Upper lobe of right lung (tissue), 1 donor: ENCODE measurements around the gene NLRP7. TPM values are rescaled to one million over a fixed set of nuclear protein-coding genes. Genes with fewer than 3 reads are reported as not detected.
"Not testable (repeated sequence)": the region's sequence is repeated elsewhere in the genome, so short reads cannot be mapped to it uniquely, and the experiment has no call there.

Experiments
- ATAC-seq: fragments of 200-7000 bp; cut with Tn5 transposase; one replicate; pipeline ENCODE4 v1.9.1; 2020; ENCODE audit warnings: mild to moderate bottlenecking, moderate library complexity
- DNase-seq: peaks from one replicate; pipeline ENCODE4 v3.0.0-alpha.2; 2020
- H3K27ac ChIP-seq: fragments of 200-600 bp; one replicate; pipeline ENCODE4 v1.8.0; 2022
- H3K27me3 ChIP-seq: fragments of 200-600 bp; one replicate; pipeline ENCODE4 v1.8.0; 2022; ENCODE audit warnings: mild to moderate bottlenecking
- H3K36me3 ChIP-seq: fragments of 200-600 bp; one replicate; pipeline ENCODE4 v1.8.0; 2022
- H3K4me1 ChIP-seq: fragments of 200-600 bp; one replicate; pipeline ENCODE4 v1.8.0; 2022
- H3K4me3 ChIP-seq: fragments of 200-600 bp; one replicate; pipeline ENCODE4 v1.8.0; 2022; ENCODE audit warnings: mild to moderate bottlenecking
- H3K9me3 ChIP-seq: fragments of 200-600 bp; one replicate; pipeline ENCODE4 v1.8.0; 2022
- CTCF ChIP-seq: fragments of 200-600 bp; IDR thresholded peaks from one replicate; pipeline ENCODE4 v1.8.0; 2022; ENCODE audit warnings: antibody characterized with exemption
- intact Hi-C: fragments of 100-400 bp; cut with DNase I; formaldehyde crosslinking; loops from one replicate; pipeline ENCODE4 v1.11.0; 2022
- total RNA-seq: library from RNA; stranded (reverse); fragmentation: NEBNext Ultra II Directional; extraction: Animal tissue kit (Norgen Biotek cat#: 25700); gene quantifications from one replicate; pipeline ENCODE4 v1.2.1, GENCODE V29; 2021
- donor health status: DM: no; HTN: yes; CAD: no; lungs with severe emphysema.

The NLRP7 gene
- total RNA-seq, 1 donor from 2014 or later: not detected

- ATAC-seq, H3K36me3 ChIP-seq, DNase-seq, H3K4me1 ChIP-seq, H3K27me3 ChIP-seq, H3K4me3 ChIP-seq, H3K9me3 ChIP-seq, intact Hi-C loops, H3K27ac ChIP-seq: not testable (repeated sequence)
- TF ChIP-seq CTCF: peak; percentile 47
Observed at GRCh38 chr19:54919646-54920563, 27.4 kb downstream of the NLRP7 start.

DNA sequence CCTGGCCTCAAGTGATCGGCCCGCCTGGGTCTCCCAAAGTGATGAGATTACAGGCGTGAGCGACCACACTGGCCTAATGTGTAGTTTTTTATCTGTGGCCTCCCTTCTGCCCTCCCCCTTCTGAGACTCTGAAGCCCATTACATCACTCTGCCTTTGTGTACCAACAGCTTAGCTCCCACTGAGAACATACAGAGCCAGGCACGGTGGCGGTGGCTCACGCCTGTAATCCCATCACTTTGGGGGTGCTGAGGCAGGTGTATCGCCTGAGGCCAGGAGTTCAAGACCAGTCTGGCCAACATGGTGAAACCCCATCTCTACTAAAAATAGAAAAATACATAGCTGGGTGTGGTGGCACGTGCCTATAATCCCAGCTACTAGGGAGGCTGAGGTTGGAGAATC lies 28.8 kb downstream of the NLRP7 start:
- no peak for DNase-seq
- Histone ChIP-seq H3K9me3 (no peaks in the 10 kb centered on the region), H3K36me3 (no peaks in the 10 kb centered on the region), H3K4me3 (no peak overlapping the region), H3K4me1 (no peaks in the 10 kb centered on the region), H3K27me3 (no peaks in the 10 kb centered on the region), H3K27ac (no peak overlapping the region)
- no peak for TF ChIP-seq CTCF
- no peak for ATAC-seq
- intact Hi-C loops: no loop called here

- H3K27me3 ChIP-seq: no peaks in the 10 kb centered on the region
- no peaks in the 10 kb centered on the region for H3K9me3 ChIP-seq
- peak; percentile 84 for ATAC-seq
- no peaks in the 10 kb centered on the region for H3K4me1 ChIP-seq
- no peak for TF ChIP-seq CTCF
- intact Hi-C loops: no loop called here
- H3K36me3 ChIP-seq: no peaks in the 10 kb centered on the region
- no peak overlapping the region for H3K4me3 ChIP-seq
- no peak for DNase-seq
- H3K27ac ChIP-seq: no peak overlapping the region
Observed at GRCh38 chr19:54916822-54917221, 30.5 kb downstream of the NLRP7 start.

DNA sequence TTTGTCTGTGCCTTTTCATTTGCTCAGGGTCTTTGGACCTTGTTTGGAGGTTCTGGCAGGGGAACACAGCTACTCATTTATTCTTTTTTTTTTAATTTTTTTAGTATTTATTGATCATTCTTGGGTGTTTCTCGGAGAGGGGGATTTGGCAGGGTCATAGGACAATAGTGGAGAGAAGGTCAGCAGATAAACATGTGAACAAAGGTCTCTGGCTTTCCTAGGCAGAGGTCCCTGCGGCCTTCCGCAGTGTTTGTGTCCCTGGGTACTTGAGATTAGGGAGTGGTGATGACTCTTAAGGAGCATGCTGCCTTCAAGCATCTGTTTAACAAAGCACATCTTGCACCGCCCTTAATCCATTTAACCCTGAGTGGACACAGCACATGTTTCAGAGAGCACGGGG lies 39.4 kb downstream of the NLRP7 start:
- H3K27ac ChIP-seq, ATAC-seq, H3K4me1 ChIP-seq, DNase-seq, H3K27me3 ChIP-seq, H3K9me3 ChIP-seq, H3K4me3 ChIP-seq, intact Hi-C loops, H3K36me3 ChIP-seq: not testable (repeated sequence)

- Histone ChIP-seq H3K4me3 (no peak overlapping the region), H3K27me3 (no peaks in the 10 kb centered on the region), H3K9me3 (no peaks in the 10 kb centered on the region), H3K27ac (no peak overlapping the region), H3K36me3 (no peaks in the 10 kb centered on the region), H3K4me1 (no peaks in the 10 kb centered on the region)
- intact Hi-C loops: no loop called here
- ATAC-seq (no peak), DNase-seq (no peak)
- no peak for TF ChIP-seq CTCF
Observed at GRCh38 chr19:54906819-54907218, 40.5 kb downstream of the NLRP7 start.

- TF ChIP-seq CTCF: no peak
- ATAC-seq (peak; percentile 64), DNase-seq (no peak)
- intact Hi-C loops: no loop called here
- no peaks in the 10 kb centered on the region for H3K36me3 ChIP-seq
- no peaks in the 10 kb centered on the region for H3K27me3 ChIP-seq
- no peaks in the 10 kb centered on the region for H3K9me3 ChIP-seq
- no peak within 1 kb of the TSS for H3K27ac ChIP-seq
- H3K4me3 ChIP-seq: no peak within 1 kb of the TSS
- no peaks in the 10 kb centered on the region for H3K4me1 ChIP-seq
Observed at GRCh38 chr19:54905803-54906511, 41.4 kb downstream of the NLRP7 start, which contains the start of gene NCR1. Gene NCR1, plus strand, starts transcription at chr19:54906148. Its CDS starts 40 bp downstream, at chr19:54906188.
